Lung (tissue), 12 donors: Measurements from ENCODE around the gene NAMPT. TPM values are rescaled to one million over a fixed set of nuclear protein-coding genes. Genes with fewer than 3 reads are reported as not detected.

Experiments
- ATAC-seq: fragments of 200-7000 bp; cut with Tn5 transposase; one replicate; pipeline ENCODE4 v1.9.1; 2020; ENCODE audit warnings: moderate number of reproducible peaks; ENCODE audit not compliant: insufficient read depth, low FRiP score
- DNase-seq, 3 donors: peaks; one replicate each; pipeline ENCODE4 v3.0.0-alpha.2; 2013 to 2017
- H3K27ac ChIP-seq, 2 donors: one replicate each; pipeline ENCODE4 v1.5.1; 2013; ENCODE audit warnings: mild to moderate bottlenecking in 2 of 2, moderate library complexity in 2 of 2, control low read depth in 1 of 2, inconsistent platforms in 1 of 2, low read depth in 1 of 2, low read length in 1 of 2
- H3K27me3 ChIP-seq, 3 donors: one replicate each; pipeline ENCODE4 v1.5.1; 2013; ENCODE audit warnings: low read length in 2 of 3; ENCODE audit not compliant: control insufficient read depth in 3 of 3, insufficient read depth in 3 of 3
- H3K36me3 ChIP-seq, 4 donors: one replicate each; pipeline ENCODE4 v1.5.1; 2013; ENCODE audit warnings: low read length in 4 of 4, mild to moderate bottlenecking in 1 of 4, moderate library complexity in 1 of 4; ENCODE audit not compliant: control insufficient read depth in 4 of 4, insufficient read depth in 4 of 4
- H3K4me1 ChIP-seq, 5 donors: one replicate each; pipeline ENCODE4 v1.5.1; 2013; ENCODE audit warnings: low read length in 5 of 5, mild to moderate bottlenecking in 2 of 5, moderate library complexity in 1 of 5; ENCODE audit not compliant: control insufficient read depth in 5 of 5, insufficient read depth in 5 of 5
- H3K4me3 ChIP-seq: one replicate; pipeline ENCODE4 v1.5.1; 2013; ENCODE audit warnings: mild to moderate bottlenecking, control low read depth, moderate library complexity
- H3K9ac ChIP-seq, 2 donors: one replicate each; pipeline ENCODE4 v1.5.1; 2013; ENCODE audit warnings: low read length in 2 of 2, control low read depth in 1 of 2; ENCODE audit not compliant: insufficient read depth in 1 of 2
- H3K9me3 ChIP-seq, 4 donors: one replicate each; pipeline ENCODE4 v1.5.1; 2013; ENCODE audit warnings: low read length in 3 of 4, mild to moderate bottlenecking in 1 of 4, moderate library complexity in 1 of 4; ENCODE audit not compliant: control insufficient read depth in 4 of 4, insufficient read depth in 3 of 4
- CTCF ChIP-seq: IDR thresholded peaks from 2 replicates; pipeline ENCODE4 v1.5.1; 2012; ENCODE audit warnings: mild to moderate bottlenecking; ENCODE audit errors: control extremely low read depth, extremely low read depth
- WGBS, 2 donors: extraction: QIAGEN DNeasy Blood & Tissue Kit; methylation state at CpG; one replicate each; pipeline ENCODE4 v1.1.7; 2013; 5-methylcytosine and 5-hydroxymethylcytosine counted together
- polyA plus RNA-seq, 2 donors: library from polyadenylated mRNA; stranded (reverse); fragments of 200-250 nt; gene quantifications; one replicate each; pipeline ENCODE4 v1.2.1, GENCODE V29; 2013
- total RNA-seq, 2 donors: library from RNA; depleted of rRNA in 1 of 2; stranded (reverse); fragments of >200 nt in 1 of 2; gene quantifications; one replicate each; pipeline ENCODE4 v1.2.1, GENCODE V29; 2014 to 2021
- donor health status: control.
- donor health status: control.
- donor health status: Bipolar disorder and iron deficiency.
- donor health status: healthy.
- donor health status: DM: yes; HTN: yes; CAD: no.

The NAMPT gene
- total and polyA plus RNA-seq, 4 donors = 73.3 to 1,250 (median 348) TPM

GRCh38 chr7:106247841-106248240, 36.9 kb downstream of the NAMPT start:
- Histone ChIP-seq H3K9me3 (peaks cover 0 to 3% (median 0%) of the 10 kb centered on the region in 4 donors), H3K4me1 (no peaks in the 10 kb centered on the region), H3K27me3 (no peaks in the 10 kb centered on the region), H3K27ac (no peak overlapping the region), H3K4me3 (no peak overlapping the region), H3K36me3 (peaks cover 5 to 23% (median 8%) of the 10 kb centered on the region in 4 donors), H3K9ac (no peak overlapping the region)
- WGBS, 2 donors = 98% methylated on average over 4 of the region's 4 CpGs
- no peak for TF ChIP-seq CTCF
- ATAC-seq = no peak
- DNase-seq = no peak

- no peak overlapping the region for H3K27ac ChIP-seq
- H3K27me3 ChIP-seq = no peaks in the 10 kb centered on the region
- H3K9me3 ChIP-seq = peaks cover 0 to 3% (median 0%) of the 10 kb centered on the region in 4 donors
- no peak for TF ChIP-seq CTCF
- peaks cover 5 to 23% (median 7%) of the 10 kb centered on the region in 4 donors for H3K36me3 ChIP-seq
- H3K4me3 ChIP-seq = no peak overlapping the region
- no peak for ATAC-seq
- 84 to 86% methylated on average over 5 of the region's 5 CpGs for WGBS, 2 donors
- no peaks in the 10 kb centered on the region for H3K4me1 ChIP-seq
- no peak overlapping the region for H3K9ac ChIP-seq
- no peak for DNase-seq
Measured at GRCh38 chr7:106246902-106247711, 37.7 kb downstream of the NAMPT start.

- Histone ChIP-seq H3K4me1 (no peaks in the 10 kb centered on the region), H3K36me3 (peaks cover 0 to 12% (median 5%) of the 10 kb centered on the region in 4 donors), H3K27me3 (no peaks in the 10 kb centered on the region), H3K27ac (no peak overlapping the region), H3K4me3 (no peak overlapping the region), H3K9me3 (peaks cover 0 to 3% (median 0%) of the 10 kb centered on the region in 4 donors), H3K9ac (no peak overlapping the region)
- DNase-seq = no peak
- no peak for ATAC-seq
- TF ChIP-seq CTCF = no peak
- WGBS, 2 donors = 71 to 72% methylated on average over 2 of the region's 2 CpGs
Measured at GRCh38 chr7:106243893-106244292, 40.9 kb downstream of the NAMPT start.
